HL-60 (cell line): Measurements from ENCODE around the gene RFLNA.

Source experiments
- DNase-seq, 2 experiments: peaks; one replicate each; pipeline ENCODE4 v3.0.0-alpha.2; 2010 to 2020; ENCODE audit warnings: low read depth in 1 of 2, low spot score in 1 of 2
- H3K27ac ChIP-seq: fragments of 250-450 bp; sonication (Bioruptor Pico); replicated peaks from 2 replicates; pipeline ENCODE4 v1.5.1; 2020; ENCODE audit warnings: mild to moderate bottlenecking, moderate library complexity
- H3K27me3 ChIP-seq: fragments of 250-450 bp; sonication (Bioruptor Pico); 2 replicates; pipeline ENCODE4 v1.5.1; 2021; ENCODE audit warnings: mild to moderate bottlenecking, moderate library complexity; ENCODE audit not compliant: insufficient read depth, poor library complexity, severe bottlenecking
- H3K4me3 ChIP-seq: replicated peaks from 2 replicates; pipeline ENCODE4 v1.5.1; 2011; ENCODE audit warnings: mild to moderate bottlenecking, control low read depth, low read length; ENCODE audit not compliant: insufficient read depth
- CTCF ChIP-seq: IDR thresholded peaks from one replicate; pipeline ENCODE4 v1.5.1; 2011; ENCODE audit warnings: low read length, control low read depth, inconsistent platforms; ENCODE audit not compliant: insufficient read depth
- GABPA ChIP-seq: IDR thresholded peaks from 2 replicates; pipeline ENCODE4 v1.6.1; 2012; ENCODE audit warnings: low read depth
- POLR2AphosphoS5 ChIP-seq: IDR thresholded peaks from 2 replicates; pipeline ENCODE4 v1.6.1; 2012; ENCODE audit warnings: low read depth
- REST ChIP-seq: IDR thresholded peaks from 2 replicates; pipeline ENCODE4 v1.6.1; 2012; ENCODE audit warnings: low read depth; ENCODE audit not compliant: insufficient replicate concordance
- SPI1 ChIP-seq: IDR thresholded peaks from 2 replicates; pipeline ENCODE4 v1.6.1; 2012; ENCODE audit warnings: low read depth, mild to moderate bottlenecking, borderline replicate concordance

Gene RFLNA

GRCh38 chr12:124279315-124279714, 15.6 kb upstream of the RFLNA start:
- H3K4me3 ChIP-seq, result no peak overlapping the region

GRCh38 chr12:124279846-124280360, 15.0 kb upstream of the RFLNA start:
- Histone ChIP-seq H3K27ac (no peak overlapping the region), H3K4me3 (no peak overlapping the region), H3K27me3 (no peaks in the 10 kb centered on the region)
- no peak for DNase-seq
- no peak for TF ChIP-seq CTCF
- TF ChIP-seq GABPA, result no peak
- no peak for TF ChIP-seq SPI1
- no peak for TF ChIP-seq POLR2AphosphoS5
- TF ChIP-seq REST, result no peak

More at GRCh38 chr12:124279315-124279714, 15.6 kb upstream of the RFLNA start:
- DNase-seq, result no peak
- Histone ChIP-seq H3K27ac (no peak overlapping the region), H3K27me3 (no peaks in the 10 kb centered on the region)
- TF ChIP-seq SPI1, result no peak
- TF ChIP-seq REST, result no peak
- TF ChIP-seq CTCF, result no peak
- TF ChIP-seq POLR2AphosphoS5, result no peak
- no peak for TF ChIP-seq GABPA

GRCh38 chr12:124281309-124281708, 13.6 kb upstream of the RFLNA start:
- Histone ChIP-seq H3K4me3 (no peak overlapping the region), H3K27ac (no peak overlapping the region), H3K27me3 (no peaks in the 10 kb centered on the region)
- no peak for TF ChIP-seq SPI1
- no peak for DNase-seq

DNA sequence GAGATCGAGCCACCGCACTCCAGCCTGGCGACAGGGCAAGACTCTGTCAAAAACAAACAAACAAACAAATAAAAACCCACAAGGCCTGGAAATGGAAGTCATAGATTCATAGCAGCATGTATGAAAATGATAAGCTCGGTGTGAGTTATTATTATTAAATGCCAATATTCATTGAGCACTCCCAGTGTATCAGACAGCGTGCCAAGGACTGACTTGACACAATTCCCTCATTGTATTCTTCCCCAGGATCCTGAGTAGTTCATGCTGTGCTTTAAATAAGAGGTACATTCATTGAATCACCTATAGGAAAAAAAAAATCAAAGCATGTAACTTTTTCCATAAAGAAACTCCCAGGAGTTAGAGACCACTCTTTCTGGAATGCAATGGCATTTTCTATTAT, 12.6 kb upstream of the RFLNA start:
- TF ChIP-seq GABPA, result no peak
- no peak for TF ChIP-seq CTCF
- no peak for TF ChIP-seq SPI1
- TF ChIP-seq REST, result no peak
- Histone ChIP-seq H3K27me3 (no peaks in the 10 kb centered on the region), H3K27ac (no peak overlapping the region), H3K4me3 (no peak overlapping the region)
- DNase-seq, result no peak
